ENCODE results near the gene C3. TPM values are rescaled to one million over a fixed set of nuclear protein-coding genes. Genes with fewer than 3 reads are reported as not detected.
"Not testable (repeated sequence)": the region's sequence is repeated elsewhere in the genome, so short reads cannot be mapped to it uniquely, and the experiment has no call there.

The C3 gene
- total and polyA plus RNA-seq, 5 donors from 2014 or later: not detected

GRCh38 chr19:6708913-6709312 lies 11.5 kb downstream of the C3 start:
- ATAC-seq (ENCODE audit: low read depth in 2 of 2); H3K4me3 Mint-ChIP-seq; H3K27ac Mint-ChIP-seq: not testable (repeated sequence)

GRCh38 chr19:6708346-6708745 lies 12.1 kb downstream of the C3 start:
- H3K4me3 ChIP-seq (ENCODE audit: low read depth, low read length): no peak overlapping the region
- peaks cover 6% of the 10 kb centered on the region for H3K4me1 ChIP-seq (ENCODE audit: control insufficient read depth, insufficient read depth, low read length, poor library complexity, severe bottlenecking)
- H3K27me3 ChIP-seq (ENCODE audit: control insufficient read depth, insufficient read depth, low read length): peaks cover 5% of the 10 kb centered on the region
- no peak for DNase-seq
- Mint-ChIP-seq H3K36me3 (no peaks in the 10 kb centered on the region), H3K4me1 (peaks cover 0 to 21% (median 5%) of the 10 kb centered on the region in 4 donors), H3K27ac (no peak overlapping the region), H3K9me3 (peaks cover 0 to 5% (median 0%) of the 10 kb centered on the region in 7 donors), H3K4me3 (no peak overlapping the region), H3K27me3 (peaks cover 40% of the 10 kb centered on the region)
- no peak for ATAC-seq (ENCODE audit: low read depth in 2 of 2)
- H3K9me3 ChIP-seq (ENCODE audit: control insufficient read depth in 2 of 2, low read length in 2 of 2): no peaks in the 10 kb centered on the region
- no peaks in the 10 kb centered on the region for H3K36me3 ChIP-seq (ENCODE audit: control insufficient read depth, insufficient read depth, low read length)
- H3K27ac ChIP-seq (ENCODE audit: insufficient read depth, low read length, poor library complexity, severe bottlenecking): no peak overlapping the region

More at GRCh38 chr19:6708913-6709312, 11.5 kb downstream of the C3 start:
- not testable (repeated sequence) for H3K9me3 ChIP-seq (ENCODE audit: control insufficient read depth in 2 of 2, low read length in 2 of 2); DNase-seq; H3K27me3 ChIP-seq (ENCODE audit: control insufficient read depth, insufficient read depth, low read length); H3K27ac ChIP-seq (ENCODE audit: insufficient read depth, low read length, poor library complexity, severe bottlenecking); H3K9me3 Mint-ChIP-seq; H3K4me1 ChIP-seq (ENCODE audit: control insufficient read depth, insufficient read depth, low read length, poor library complexity, severe bottlenecking); H3K36me3 Mint-ChIP-seq; H3K36me3 ChIP-seq (ENCODE audit: control insufficient read depth, insufficient read depth, low read length); H3K4me3 ChIP-seq (ENCODE audit: low read depth, low read length)
- Mint-ChIP-seq H3K4me1 (peaks cover 0 to 21% (median 5%) of the 10 kb centered on the region in 4 donors), H3K27me3 (peaks cover 40% of the 10 kb centered on the region)

GRCh38 chr19:6707658-6708018 lies 12.8 kb downstream of the C3 start:
- Histone ChIP-seq H3K27me3 (ENCODE audit: control insufficient read depth, insufficient read depth, low read length) (peaks cover 5% of the 10 kb centered on the region), H3K4me3 (ENCODE audit: low read depth, low read length) (no peak overlapping the region), H3K4me1 (ENCODE audit: control insufficient read depth, insufficient read depth, low read length, poor library complexity, severe bottlenecking) (peaks cover 6% of the 10 kb centered on the region), H3K9me3 (ENCODE audit: control insufficient read depth in 2 of 2, low read length in 2 of 2) (no peaks in the 10 kb centered on the region), H3K36me3 (ENCODE audit: control insufficient read depth, insufficient read depth, low read length) (no peaks in the 10 kb centered on the region), H3K27ac (ENCODE audit: insufficient read depth, low read length, poor library complexity, severe bottlenecking) (no peak overlapping the region)
- DNase-seq (no peak), ATAC-seq (ENCODE audit: low read depth in 2 of 2) (no peak)
- H3K36me3 Mint-ChIP-seq: no peaks in the 10 kb centered on the region
- peaks cover 40% of the 10 kb centered on the region for H3K27me3 Mint-ChIP-seq
- no peak overlapping the region for H3K4me3 Mint-ChIP-seq
- H3K9me3 Mint-ChIP-seq: peaks cover 0 to 5% (median 0%) of the 10 kb centered on the region in 7 donors
- peaks cover 0 to 21% (median 5%) of the 10 kb centered on the region in 4 donors for H3K4me1 Mint-ChIP-seq
- H3K27ac Mint-ChIP-seq: no peak overlapping the region

DNA sequence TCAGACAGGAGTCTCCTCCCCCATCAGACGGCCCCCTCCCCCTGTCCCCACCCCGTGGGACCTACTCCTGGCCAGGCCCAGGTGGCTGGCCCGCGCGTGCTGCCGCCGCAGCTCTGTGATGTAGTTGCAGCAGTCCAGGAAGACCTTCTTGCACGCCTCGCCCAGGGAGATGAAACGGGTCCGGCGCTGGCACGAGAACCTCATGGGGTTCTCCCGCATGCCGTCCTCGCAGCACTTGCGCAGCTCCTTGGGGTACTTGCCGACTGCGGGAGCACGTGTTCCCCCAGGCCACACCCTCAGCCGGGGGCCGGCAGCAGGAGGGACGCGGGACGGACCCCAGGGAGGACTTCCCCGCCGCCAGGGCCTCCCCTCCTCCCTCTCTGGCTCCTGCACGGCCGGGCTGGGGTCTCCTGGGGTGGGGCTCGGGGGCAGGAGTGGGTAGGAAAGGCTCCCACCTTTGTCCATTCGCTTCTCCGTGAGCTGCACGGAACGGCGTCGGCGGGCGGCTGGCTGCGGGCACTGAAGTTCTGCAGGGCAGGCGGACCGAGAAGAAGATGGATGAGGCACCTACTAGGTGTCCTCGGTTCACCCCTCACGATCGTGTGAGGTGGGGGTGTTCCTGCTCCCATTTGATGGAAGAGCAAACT lies 13.3 kb downstream of the C3 start:
- ATAC-seq (ENCODE audit: low read depth in 2 of 2) (no peak), DNase-seq (no peak)
- no peaks in the 10 kb centered on the region for H3K36me3 ChIP-seq (ENCODE audit: control insufficient read depth, insufficient read depth, low read length)
- H3K4me3 ChIP-seq (ENCODE audit: low read depth, low read length): no peak overlapping the region
- Mint-ChIP-seq H3K4me1 (peaks cover 0 to 21% (median 5%) of the 10 kb centered on the region in 4 donors), H3K27me3 (peaks cover 40% of the 10 kb centered on the region), H3K27ac (no peak overlapping the region), H3K4me3 (no peak overlapping the region), H3K9me3 (peaks cover 0 to 5% (median 0%) of the 10 kb centered on the region in 7 donors), H3K36me3 (no peaks in the 10 kb centered on the region)
- H3K27ac ChIP-seq (ENCODE audit: insufficient read depth, low read length, poor library complexity, severe bottlenecking): no peak overlapping the region
- no peaks in the 10 kb centered on the region for H3K9me3 ChIP-seq (ENCODE audit: control insufficient read depth in 2 of 2, low read length in 2 of 2)
- peaks cover 5% of the 10 kb centered on the region for H3K27me3 ChIP-seq (ENCODE audit: control insufficient read depth, insufficient read depth, low read length)
- peaks cover 6% of the 10 kb centered on the region for H3K4me1 ChIP-seq (ENCODE audit: control insufficient read depth, insufficient read depth, low read length, poor library complexity, severe bottlenecking)

DNA sequence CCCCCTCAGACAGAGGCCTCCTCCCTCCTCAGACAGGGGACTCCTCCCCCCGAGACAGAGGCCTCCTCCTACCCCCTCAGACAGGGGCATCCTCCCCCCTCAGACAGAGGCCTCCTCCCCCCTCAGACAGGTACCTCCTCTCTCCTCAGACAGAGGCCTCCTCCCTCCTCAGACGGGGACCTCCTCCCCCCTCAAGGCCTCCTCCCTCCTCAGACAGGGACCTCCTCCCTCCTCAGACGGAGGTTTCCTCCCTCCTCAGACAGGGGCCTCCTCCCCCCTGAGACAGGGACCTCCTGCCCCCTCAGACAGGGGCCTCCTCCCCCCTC lies 13.9 kb downstream of the C3 start:
- ATAC-seq (ENCODE audit: low read depth in 2 of 2) (no peak), DNase-seq (no peak)
- Histone ChIP-seq H3K9me3 (ENCODE audit: control insufficient read depth in 2 of 2, low read length in 2 of 2) (no peaks in the 10 kb centered on the region), H3K4me1 (ENCODE audit: control insufficient read depth, insufficient read depth, low read length, poor library complexity, severe bottlenecking) (peaks cover 6% of the 10 kb centered on the region), H3K36me3 (ENCODE audit: control insufficient read depth, insufficient read depth, low read length) (no peaks in the 10 kb centered on the region), H3K27me3 (ENCODE audit: control insufficient read depth, insufficient read depth, low read length) (peaks cover 5% of the 10 kb centered on the region), H3K27ac (ENCODE audit: insufficient read depth, low read length, poor library complexity, severe bottlenecking) (no peak overlapping the region), H3K4me3 (ENCODE audit: low read depth, low read length) (no peak overlapping the region)
- Mint-ChIP-seq H3K4me3 (no peak overlapping the region), H3K27me3 (peaks cover 40% of the 10 kb centered on the region), H3K9me3 (peaks cover 0 to 5% (median 0%) of the 10 kb centered on the region in 7 donors), H3K4me1 (peaks cover 0 to 21% (median 5%) of the 10 kb centered on the region in 4 donors), H3K36me3 (no peaks in the 10 kb centered on the region), H3K27ac (no peak overlapping the region)

- Mint-ChIP-seq H3K9me3 (peaks cover 0 to 5% (median 0%) of the 10 kb centered on the region in 7 donors), H3K4me3 (no peak overlapping the region), H3K27ac (no peak overlapping the region), H3K4me1 (peaks cover 0 to 17% (median 5%) of the 10 kb centered on the region in 4 donors), H3K36me3 (no peaks in the 10 kb centered on the region), H3K27me3 (peaks cover 36% of the 10 kb centered on the region)
- Histone ChIP-seq H3K27me3 (ENCODE audit: control insufficient read depth, insufficient read depth, low read length) (peaks cover 5% of the 10 kb centered on the region), H3K4me1 (ENCODE audit: control insufficient read depth, insufficient read depth, low read length, poor library complexity, severe bottlenecking) (peaks cover 6% of the 10 kb centered on the region), H3K27ac (ENCODE audit: insufficient read depth, low read length, poor library complexity, severe bottlenecking) (no peak overlapping the region), H3K4me3 (ENCODE audit: low read depth, low read length) (no peak overlapping the region), H3K36me3 (ENCODE audit: control insufficient read depth, insufficient read depth, low read length) (no peaks in the 10 kb centered on the region), H3K9me3 (ENCODE audit: control insufficient read depth in 2 of 2, low read length in 2 of 2) (no peaks in the 10 kb centered on the region)
- DNase-seq (no peak), ATAC-seq (ENCODE audit: low read depth in 2 of 2) (no peak)
These were observed 14.4 kb downstream of the C3 start for GRCh38 chr19:6705931-6706632.

DNA sequence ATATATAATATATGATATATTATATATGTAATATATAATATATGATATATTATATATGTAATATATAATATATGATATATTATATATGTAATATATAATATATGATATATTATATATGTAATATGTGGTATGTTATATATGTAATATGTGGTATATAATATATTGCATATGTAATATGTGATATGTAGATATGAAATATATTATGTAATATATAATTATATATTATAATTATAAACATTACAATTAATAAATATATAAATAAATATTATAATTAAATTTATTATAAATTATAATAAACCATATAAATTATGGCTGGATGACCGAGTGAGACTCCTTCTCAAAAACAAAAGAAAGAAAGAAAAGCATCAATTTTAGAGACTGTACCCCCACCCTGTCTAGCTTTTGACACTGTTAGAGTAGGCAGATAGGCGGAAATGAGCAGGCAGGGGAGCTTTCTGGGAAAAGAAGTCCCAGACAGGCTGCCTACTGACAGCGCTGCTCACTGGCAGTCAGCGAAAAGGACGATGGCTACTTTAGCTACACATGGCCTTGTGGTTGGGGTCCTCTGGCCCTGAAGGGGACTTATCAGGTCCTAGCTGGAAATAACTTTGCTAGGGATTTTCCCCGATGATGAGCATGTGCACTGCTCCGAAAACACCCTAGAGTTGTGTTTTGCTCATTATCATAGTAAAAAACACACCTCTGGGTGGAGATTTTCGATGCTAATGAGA lies 19.7 kb downstream of the C3 start:
- no peak overlapping the region for H3K4me3 ChIP-seq (ENCODE audit: low read depth, low read length)
- Mint-ChIP-seq H3K4me3 (no peak overlapping the region), H3K27me3 (no peaks in the 10 kb centered on the region), H3K9me3 (peaks cover 0 to 2% (median 0%) of the 10 kb centered on the region in 7 donors), H3K4me1 (peaks cover 0 to 5% (median 0%) of the 10 kb centered on the region in 4 donors), H3K27ac (no peak overlapping the region), H3K36me3 (no peaks in the 10 kb centered on the region)
- H3K4me1 ChIP-seq (ENCODE audit: control insufficient read depth, insufficient read depth, low read length, poor library complexity, severe bottlenecking): peaks cover 4% of the 10 kb centered on the region
- peaks cover 0 to 3% of the 10 kb centered on the region in 2 experiments for H3K9me3 ChIP-seq (ENCODE audit: control insufficient read depth in 2 of 2, low read length in 2 of 2)
- H3K36me3 ChIP-seq (ENCODE audit: control insufficient read depth, insufficient read depth, low read length): no peaks in the 10 kb centered on the region
- ATAC-seq (ENCODE audit: low read depth in 2 of 2) (no peak), DNase-seq (no peak)
- no peak overlapping the region for H3K27ac ChIP-seq (ENCODE audit: insufficient read depth, low read length, poor library complexity, severe bottlenecking)
- H3K27me3 ChIP-seq (ENCODE audit: control insufficient read depth, insufficient read depth, low read length): no peaks in the 10 kb centered on the region
